Immature natural killer cell (primary cell): ENCODE data around the gene LHX4. TPM values are rescaled to one million over a fixed set of nuclear protein-coding genes. Genes with fewer than 3 reads are reported as not detected.

Source experiments
- DNase-seq, 3 donors: peaks; one replicate each; pipeline ENCODE4 v3.0.0; 2022; ENCODE audit warnings: mixed read lengths in 1 of 3
- H3K27ac Mint-ChIP-seq, 6 donors: one replicate each; pipeline ENCODE4 v1.8.0; 2020; ENCODE audit warnings: mixed read lengths in 6 of 6, mild to moderate bottlenecking in 5 of 6, inconsistent platforms in 4 of 6, moderate library complexity in 3 of 6
- H3K27me3 Mint-ChIP-seq, 3 donors: one replicate each; pipeline ENCODE4 v1.8.0; 2020 to 2021; ENCODE audit warnings: low read depth in 3 of 3, mild to moderate bottlenecking in 3 of 3, mixed read lengths in 3 of 3, moderate library complexity in 3 of 3, inconsistent platforms in 1 of 3
- H3K36me3 Mint-ChIP-seq, 3 donors: one replicate each; pipeline ENCODE4 v1.8.0; 2020; ENCODE audit warnings: mixed read lengths in 3 of 3, inconsistent platforms in 2 of 3, mild to moderate bottlenecking in 2 of 3
- H3K4me1 Mint-ChIP-seq, 2 donors: one replicate each; pipeline ENCODE4 v1.8.0; 2020; ENCODE audit warnings: inconsistent platforms in 2 of 2, mild to moderate bottlenecking in 2 of 2, mixed read lengths in 2 of 2, moderate library complexity in 1 of 2
- H3K4me3 Mint-ChIP-seq, 5 donors: one replicate each; pipeline ENCODE4 v1.8.0; 2020; ENCODE audit warnings: mild to moderate bottlenecking in 5 of 5, mixed read lengths in 5 of 5, inconsistent platforms in 3 of 5, moderate library complexity in 3 of 5
- H3K9me3 Mint-ChIP-seq, 6 donors: one replicate each; pipeline ENCODE4 v1.8.0; 2020; ENCODE audit warnings: mild to moderate bottlenecking in 6 of 6, mixed read lengths in 6 of 6, inconsistent platforms in 4 of 6, moderate library complexity in 3 of 6
- polyA plus RNA-seq, 3 donors: library from polyadenylated mRNA; unstranded; fragments of 300-500 nt; fragmentation: Illumina TruSeq; gene quantifications; one replicate each; pipeline ENCODE4 v1.2.3, GENCODE V29; 2021

The LHX4 gene
- polyA plus RNA-seq, 3 donors from 2014 or later, result 0.25 TPM; not detected in 2

- Mint-ChIP-seq H3K27ac (no peak overlapping the region), H3K4me1 (peaks cover 18 to 26% of the 10 kb centered on the region in 2 donors), H3K27me3 (peaks cover 22 to 50% (median 33%) of the 10 kb centered on the region in 3 donors), H3K36me3 (no peaks in the 10 kb centered on the region), H3K4me3 (peak overlapping the region in 1 of 5 donors; percentile 48), H3K9me3 (no peaks in the 10 kb centered on the region)
- no peak for DNase-seq
Observed at GRCh38 chr1:180235077-180235501, 5.0 kb downstream of the LHX4 start.

- H3K36me3 Mint-ChIP-seq, result no peaks in the 10 kb centered on the region
- no peaks in the 10 kb centered on the region for H3K9me3 Mint-ChIP-seq
- H3K4me3 Mint-ChIP-seq, result peak overlapping the region in 1 of 5 donors; percentile 35
- no peak overlapping the region for H3K27ac Mint-ChIP-seq
- peaks cover 22 to 47% (median 30%) of the 10 kb centered on the region in 3 donors for H3K27me3 Mint-ChIP-seq
- H3K4me1 Mint-ChIP-seq, result peaks cover 17 to 26% of the 10 kb centered on the region in 2 donors
- no peak for DNase-seq
Observed at GRCh38 chr1:180235502-180236239, 5.6 kb downstream of the LHX4 start.

DNA sequence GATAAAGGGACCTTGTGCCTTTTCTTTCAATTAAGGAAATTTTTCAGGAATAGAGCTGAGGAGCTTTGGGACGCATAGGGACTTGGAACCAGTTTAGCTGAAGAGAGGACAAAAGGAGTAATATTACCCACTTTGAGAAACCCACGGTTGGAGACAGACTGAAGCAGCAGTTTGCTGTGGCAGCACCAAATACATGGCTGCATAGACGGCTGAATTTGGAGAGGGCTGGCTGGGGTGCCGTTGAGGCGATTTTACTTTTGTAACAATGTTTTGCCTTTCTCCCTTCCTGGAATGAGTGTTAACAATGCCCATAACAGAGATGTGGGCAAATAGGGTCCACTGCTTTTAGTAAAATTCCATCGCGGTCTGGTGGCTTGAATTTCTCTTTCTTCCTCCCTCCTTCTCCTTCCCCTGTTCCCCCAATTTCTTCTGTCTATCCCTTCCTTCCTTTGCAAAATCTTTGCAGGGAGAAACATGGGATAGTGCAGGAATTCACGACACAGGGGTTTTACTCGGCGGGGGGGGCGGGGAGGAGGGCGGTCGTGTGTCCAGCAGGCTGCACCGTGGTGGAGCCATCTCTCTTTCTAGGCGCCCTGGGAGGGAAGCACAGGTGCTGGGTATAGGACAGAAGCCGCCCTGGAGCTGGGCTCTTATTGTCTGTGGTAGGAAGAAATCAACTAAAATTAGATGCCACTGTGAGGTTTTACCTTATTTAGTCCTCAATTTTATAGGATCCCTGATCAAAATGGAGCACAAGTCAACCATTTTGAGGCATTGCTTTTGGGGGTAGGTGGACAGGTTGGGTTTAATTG is 6.8 kb downstream of the LHX4 start:
- Mint-ChIP-seq H3K4me3 (no peak overlapping the region), H3K4me1 (peaks cover 10 to 20% of the 10 kb centered on the region in 2 donors), H3K27ac (no peak overlapping the region)

GRCh38 chr1:180237869-180238476 is 7.9 kb downstream of the LHX4 start:
- Mint-ChIP-seq H3K36me3 (no peaks in the 10 kb centered on the region), H3K27me3 (peaks cover 25 to 35% (median 33%) of the 10 kb centered on the region in 3 donors), H3K9me3 (no peaks in the 10 kb centered on the region), H3K27ac (no peak overlapping the region), H3K4me1 (peaks cover 7 to 16% of the 10 kb centered on the region in 2 donors), H3K4me3 (no peak overlapping the region)
- no peak for DNase-seq

More for the DNA sequence above, 6.8 kb downstream of the LHX4 start:
- no peak for DNase-seq
- Mint-ChIP-seq H3K27me3 (peaks cover 24 to 43% (median 29%) of the 10 kb centered on the region in 3 donors), H3K36me3 (no peaks in the 10 kb centered on the region), H3K9me3 (no peaks in the 10 kb centered on the region)

GRCh38 chr1:180238675-180239074 is 8.6 kb downstream of the LHX4 start:
- Mint-ChIP-seq H3K4me1 (peaks cover 7 to 16% of the 10 kb centered on the region in 2 donors), H3K27me3 (peaks cover 25 to 35% (median 33%) of the 10 kb centered on the region in 3 donors), H3K36me3 (no peaks in the 10 kb centered on the region), H3K4me3 (no peak overlapping the region), H3K9me3 (no peaks in the 10 kb centered on the region), H3K27ac (no peak overlapping the region)
- no peak for DNase-seq

DNA sequence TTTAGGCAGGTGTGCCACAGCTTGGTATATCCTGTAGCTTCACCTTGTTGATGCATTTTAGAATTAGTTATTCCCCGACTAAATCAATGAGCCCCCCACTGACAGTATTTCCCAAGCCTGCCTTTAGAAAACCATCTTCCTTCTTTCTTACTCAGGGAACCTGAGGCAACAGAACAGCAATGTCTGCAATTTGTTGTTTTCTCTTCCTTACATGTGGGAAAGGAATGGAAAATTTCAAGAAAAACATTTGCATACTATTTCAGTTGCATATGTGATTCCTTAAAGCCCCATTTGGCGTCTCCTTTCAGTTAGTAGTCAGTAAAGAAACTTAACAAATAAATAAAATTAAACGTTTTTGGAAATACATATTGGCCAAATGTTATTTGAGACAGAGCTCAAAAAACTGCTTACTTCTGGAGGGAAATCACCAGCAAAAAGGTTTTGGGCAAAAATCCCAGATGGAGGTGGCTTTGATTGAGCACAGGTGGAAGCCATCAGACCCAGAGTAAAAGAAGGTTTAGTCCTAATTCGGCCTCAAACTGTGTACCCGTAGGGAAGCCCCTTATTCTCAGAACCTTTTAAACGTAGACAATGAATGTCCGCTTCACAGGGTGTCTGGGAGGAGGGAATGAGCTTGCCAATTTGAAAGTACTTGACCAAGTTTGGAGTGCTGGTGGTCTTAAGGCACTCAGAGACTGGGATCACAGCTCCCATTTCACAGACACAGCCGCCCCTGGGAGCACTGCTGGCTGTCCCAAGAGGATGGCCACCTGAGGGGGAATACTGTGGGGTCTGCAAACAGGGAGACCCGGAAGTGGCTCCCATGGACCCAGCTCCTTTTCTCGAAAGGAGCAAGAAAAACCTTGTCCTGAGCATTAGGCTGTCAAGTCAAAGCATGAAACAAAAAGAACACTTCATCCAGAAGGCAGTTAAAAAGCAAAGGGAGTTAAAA is 9.4 kb downstream of the LHX4 start:
- DNase-seq, result no peak
- no peaks in the 10 kb centered on the region for H3K9me3 Mint-ChIP-seq
- H3K4me3 Mint-ChIP-seq, result no peak overlapping the region
- H3K36me3 Mint-ChIP-seq, result no peaks in the 10 kb centered on the region
- H3K27me3 Mint-ChIP-seq, result peaks cover 21 to 32% (median 26%) of the 10 kb centered on the region in 3 donors
- no peak overlapping the region for H3K27ac Mint-ChIP-seq
- peaks cover 2 to 8% of the 10 kb centered on the region in 2 donors for H3K4me1 Mint-ChIP-seq

- no peak for DNase-seq
- no peaks in the 10 kb centered on the region for H3K9me3 Mint-ChIP-seq
- H3K4me1 Mint-ChIP-seq, result no peaks in the 10 kb centered on the region
- H3K27me3 Mint-ChIP-seq, result peaks cover 11 to 24% (median 13%) of the 10 kb centered on the region in 3 donors
- no peak overlapping the region for H3K27ac Mint-ChIP-seq
- no peaks in the 10 kb centered on the region for H3K36me3 Mint-ChIP-seq
- no peak overlapping the region for H3K4me3 Mint-ChIP-seq
Observed at GRCh38 chr1:180241716-180242544, 11.9 kb downstream of the LHX4 start.

DNA sequence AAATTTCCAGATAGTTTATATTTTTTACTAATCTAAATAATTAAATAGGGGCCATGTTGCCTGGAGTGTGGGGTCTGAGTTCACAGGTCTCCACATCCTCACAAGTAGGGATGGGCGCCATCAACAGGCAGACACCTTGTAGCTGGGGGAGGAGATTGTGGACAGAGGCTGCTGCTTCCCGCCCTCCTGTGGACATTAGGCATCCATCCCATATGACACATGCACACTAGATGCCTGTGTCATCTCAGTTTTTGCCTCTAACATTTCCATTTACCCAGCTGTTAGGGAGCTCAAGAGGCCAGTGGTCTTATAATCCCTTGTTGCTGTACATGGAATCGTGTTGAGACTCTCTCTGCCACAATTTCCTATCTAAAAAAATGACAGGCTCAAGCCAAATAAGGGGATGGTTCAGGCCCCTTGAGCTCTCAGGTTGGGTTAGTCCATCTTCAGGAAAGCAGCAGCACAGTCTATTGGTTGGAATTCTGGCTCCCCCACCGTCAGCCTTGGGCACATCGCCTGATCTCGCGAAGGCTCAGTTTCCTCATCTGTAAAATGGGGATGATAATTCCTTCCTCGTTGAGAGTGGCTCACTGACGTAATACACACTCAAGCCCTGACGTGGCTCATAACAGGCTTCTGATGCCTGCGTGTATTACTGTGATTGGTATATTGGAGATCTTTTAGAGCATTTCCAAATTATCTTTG is 13.6 kb downstream of the LHX4 start:
- Mint-ChIP-seq H3K4me3 (no peak overlapping the region), H3K4me1 (no peaks in the 10 kb centered on the region)

DNA sequence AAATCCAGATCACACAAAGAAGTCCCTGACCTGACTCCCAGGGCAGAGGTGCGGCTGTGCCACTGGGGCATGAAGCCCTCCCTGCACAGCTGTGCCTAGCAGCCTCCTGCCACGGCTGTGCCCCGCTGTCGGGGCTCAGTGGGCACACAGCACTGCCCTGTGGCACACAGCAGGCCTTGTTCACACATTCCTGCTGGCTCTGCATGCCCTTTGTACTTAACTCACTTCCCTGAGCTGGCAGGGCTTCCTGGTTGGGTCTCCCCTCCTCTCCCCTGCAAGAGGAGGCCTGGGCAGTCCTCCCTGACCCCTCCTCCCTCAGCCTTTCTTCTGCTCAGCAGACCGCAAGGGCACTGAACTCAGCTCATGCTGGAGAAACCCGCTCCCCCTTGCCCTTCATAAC is 14.8 kb downstream of the LHX4 start:
- Mint-ChIP-seq H3K4me1 (peaks cover 0 to 2% of the 10 kb centered on the region in 2 donors), H3K27me3 (peaks cover 2 to 12% (median 9%) of the 10 kb centered on the region in 3 donors), H3K36me3 (no peaks in the 10 kb centered on the region), H3K27ac (no peak overlapping the region), H3K4me3 (no peak overlapping the region), H3K9me3 (no peaks in the 10 kb centered on the region)
- DNase-seq, result no peak

More for the DNA sequence above, 13.6 kb downstream of the LHX4 start:
- Mint-ChIP-seq H3K27ac (no peak overlapping the region), H3K27me3 (peaks cover 8 to 18% (median 9%) of the 10 kb centered on the region in 3 donors), H3K9me3 (no peaks in the 10 kb centered on the region), H3K36me3 (no peaks in the 10 kb centered on the region)
- no peak for DNase-seq

DNA sequence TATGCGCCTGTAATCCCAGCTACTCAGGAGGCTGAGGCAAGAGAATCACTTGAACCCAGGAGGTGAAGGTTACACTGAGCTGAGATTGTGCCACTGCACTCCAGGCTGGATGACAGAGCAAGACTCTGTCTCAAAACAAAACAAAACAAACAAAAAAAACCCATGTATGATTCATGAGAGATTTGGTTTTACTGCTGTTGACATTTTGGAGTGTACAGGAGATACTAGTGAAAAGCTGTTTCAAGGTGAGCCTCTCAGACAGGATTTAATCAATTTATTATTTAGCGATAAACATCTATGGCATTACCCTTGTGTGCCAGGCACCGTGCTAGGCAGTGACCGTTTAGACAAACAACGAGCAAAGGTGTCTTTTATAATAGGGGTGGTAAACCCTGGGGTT is 16.5 kb downstream of the LHX4 start:
- H3K27me3 Mint-ChIP-seq, result peaks cover 4 to 13% (median 5%) of the 10 kb centered on the region in 3 donors
- DNase-seq, result no peak
- no peaks in the 10 kb centered on the region for H3K36me3 Mint-ChIP-seq
- no peaks in the 10 kb centered on the region for H3K9me3 Mint-ChIP-seq
- H3K27ac Mint-ChIP-seq, result no peak overlapping the region
- no peak overlapping the region for H3K4me3 Mint-ChIP-seq
- peaks cover 0 to 8% of the 10 kb centered on the region in 2 donors for H3K4me1 Mint-ChIP-seq

DNA sequence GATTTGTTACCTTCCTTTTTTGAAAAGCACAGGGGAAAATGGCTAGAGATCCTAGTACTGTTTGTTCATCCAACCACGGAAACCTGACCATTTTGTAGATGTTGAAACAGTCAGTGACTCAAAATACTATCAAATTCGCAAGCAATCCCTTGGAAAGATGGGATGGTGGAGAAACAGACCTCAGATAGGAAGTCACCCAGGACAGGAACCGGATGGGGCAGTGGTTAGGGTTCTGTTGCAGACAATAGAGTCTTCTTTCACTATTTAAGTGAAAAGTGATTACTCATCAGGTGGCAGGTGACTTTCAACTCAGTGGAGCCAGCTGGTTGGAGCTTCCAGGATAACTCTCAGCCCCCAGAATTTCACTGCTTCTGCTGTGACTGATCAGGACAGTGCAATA is 17.0 kb downstream of the LHX4 start:
- no peak for DNase-seq
- Mint-ChIP-seq H3K27me3 (peaks cover 4 to 11% (median 7%) of the 10 kb centered on the region in 3 donors), H3K9me3 (no peaks in the 10 kb centered on the region), H3K36me3 (no peaks in the 10 kb centered on the region), H3K27ac (no peak overlapping the region), H3K4me1 (peaks cover 0 to 8% of the 10 kb centered on the region in 2 donors), H3K4me3 (no peak overlapping the region)

GRCh38 chr1:180247580-180247979 is 17.5 kb downstream of the LHX4 start:
- Mint-ChIP-seq H3K4me3 (no peak overlapping the region), H3K27me3 (peaks cover 0 to 8% (median 7%) of the 10 kb centered on the region in 3 donors), H3K36me3 (no peaks in the 10 kb centered on the region), H3K4me1 (peaks cover 0 to 8% of the 10 kb centered on the region in 2 donors), H3K9me3 (no peaks in the 10 kb centered on the region), H3K27ac (no peak overlapping the region)
- no peak for DNase-seq
